Activated effector memory CD4-positive, alpha-beta T cell treated with Interleukin-2 at 50 U/mL for 16 hours (primary cell): Measurements from ENCODE around the gene GLI3.

Experiments
- DNase-seq: peaks from one replicate; pipeline ENCODE4 v3.0.0-alpha.2; 2020

Gene GLI3

GRCh38 chr7:42071372-42072261 is 165.4 kb downstream of the GLI3 start:
- no peak for DNase-seq

DNA sequence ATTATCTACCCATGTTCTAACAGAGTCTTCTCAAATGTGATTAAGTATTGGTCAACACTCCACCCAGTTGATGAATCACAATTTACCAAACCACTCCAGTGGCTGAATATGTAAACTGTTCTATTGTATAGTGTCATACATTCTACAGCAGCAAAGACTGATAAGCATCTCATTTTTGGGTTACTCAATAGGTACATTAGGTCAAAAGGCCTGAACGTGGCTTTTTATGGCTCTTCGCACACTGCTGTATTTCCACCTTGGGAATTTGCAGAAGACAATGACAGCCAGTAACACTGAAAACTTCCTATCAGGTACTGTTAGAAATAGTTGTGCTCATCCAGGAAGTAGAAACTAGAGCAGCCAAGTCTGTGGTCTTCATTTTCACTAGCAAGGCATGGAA is 166.9 kb downstream of the GLI3 start:
- DNase-seq, result no peak

DNA sequence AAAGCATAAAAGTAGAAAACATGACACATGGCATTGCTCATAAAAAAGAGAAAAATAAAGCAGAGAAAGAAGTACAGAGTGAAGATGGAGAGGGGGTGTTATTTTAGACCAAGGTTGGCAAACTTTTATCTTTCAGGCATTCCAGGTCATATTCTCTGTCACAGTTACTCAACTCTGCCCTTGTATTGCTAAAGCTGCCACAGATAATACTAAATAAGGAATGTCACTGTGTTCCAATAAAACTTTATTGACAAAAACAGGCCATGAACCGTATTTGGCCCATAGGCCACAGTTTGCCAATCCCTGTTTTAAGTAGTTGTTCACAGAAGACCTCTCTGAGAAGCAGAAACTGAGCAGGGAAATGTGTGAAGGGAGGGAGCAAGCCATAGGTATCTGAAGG is 167.4 kb downstream of the GLI3 start:
- DNase-seq, result no peak

DNA sequence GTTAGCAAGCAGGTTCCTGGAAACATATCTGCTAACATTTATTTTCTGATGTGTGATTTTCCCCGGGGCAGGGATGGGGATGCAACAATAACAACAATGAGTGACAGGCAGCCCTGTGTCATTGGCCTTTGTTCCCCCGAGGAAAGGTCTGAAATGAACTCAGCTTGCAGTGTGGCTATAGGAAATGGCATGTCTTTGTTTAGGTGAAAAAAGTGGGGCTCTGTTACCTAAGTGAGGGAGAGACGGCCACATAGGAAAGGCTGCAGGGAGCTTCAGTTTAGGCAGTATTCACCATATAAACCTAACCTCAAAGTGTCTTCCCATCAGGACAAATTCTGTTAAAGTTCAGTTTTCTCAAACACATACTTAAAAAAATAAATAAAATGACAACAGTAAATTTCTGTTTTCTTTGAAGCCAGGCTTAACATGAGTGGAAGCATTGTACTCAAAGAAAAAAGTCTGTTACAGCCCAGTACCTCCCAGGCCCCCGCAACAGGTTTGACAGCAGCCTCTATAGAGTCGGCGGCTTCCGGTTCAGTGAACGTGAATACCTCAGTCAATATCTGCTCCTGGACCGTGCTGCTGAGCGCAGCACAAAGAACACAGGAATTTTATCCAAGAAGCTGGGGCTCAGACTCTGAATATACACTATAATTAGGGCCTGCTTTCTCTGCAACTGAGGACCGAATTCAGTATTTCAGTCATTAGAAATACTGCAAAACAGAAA is 168.3 kb downstream of the GLI3 start:
- no peak for DNase-seq

GRCh38 chr7:42065942-42066341 is 171.1 kb downstream of the GLI3 start:
- no peak for DNase-seq

DNA sequence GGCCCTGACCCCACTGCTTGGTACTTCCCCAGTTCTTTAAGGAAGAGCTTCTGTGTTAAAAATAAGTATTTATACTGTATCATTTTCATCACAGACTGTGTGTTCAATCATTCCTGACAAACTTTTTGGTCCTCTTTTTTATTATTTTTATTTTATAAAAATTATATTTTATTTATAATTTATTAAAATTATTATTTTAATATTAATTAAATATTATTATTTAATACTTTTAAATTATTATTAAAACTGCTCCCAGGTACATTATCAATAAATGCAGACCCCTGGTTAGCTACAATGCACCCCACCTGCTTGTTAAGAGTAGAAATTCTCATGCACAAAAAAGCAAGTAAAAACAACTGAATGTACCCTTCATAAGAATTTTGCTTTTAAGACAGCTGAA is 172.0 kb downstream of the GLI3 start:
- no peak for DNase-seq

DNA sequence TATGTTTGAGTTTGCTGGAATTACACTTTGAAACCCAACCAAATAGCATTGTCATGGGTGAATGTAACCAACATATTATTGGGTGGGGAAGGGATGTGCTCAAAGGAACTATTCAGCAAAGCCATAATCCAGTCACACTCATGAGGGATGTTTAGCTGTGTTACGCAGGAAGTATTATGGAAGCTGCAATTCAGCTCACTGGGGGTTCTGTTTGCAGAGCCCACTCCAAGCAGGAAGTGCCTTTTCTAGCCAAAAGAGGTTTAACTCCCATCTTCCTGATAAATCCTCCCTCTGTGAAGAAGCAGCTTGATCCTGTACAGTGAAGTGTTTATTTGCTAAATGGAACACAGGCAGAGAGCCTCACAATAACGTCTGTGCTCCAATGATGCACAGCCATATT is 172.5 kb downstream of the GLI3 start:
- DNase-seq, result no peak

DNA sequence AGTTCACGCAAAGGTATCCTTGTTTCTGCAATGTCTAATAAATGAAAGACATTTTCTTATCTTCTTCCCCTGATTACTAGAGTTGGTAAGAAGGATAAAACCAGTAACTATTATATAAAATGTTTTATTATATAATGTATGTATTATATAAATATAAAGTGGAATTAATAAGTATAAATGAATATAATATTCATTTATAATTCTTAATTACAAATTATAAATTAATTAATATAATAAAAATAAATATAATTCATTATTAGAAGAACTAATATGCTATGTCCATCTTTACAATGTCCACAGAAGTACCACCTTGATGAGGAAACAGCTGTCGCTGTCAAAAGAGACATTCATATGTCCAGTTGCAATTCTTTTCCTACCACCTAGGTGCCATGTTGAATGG is 177.7 kb downstream of the GLI3 start:
- no peak for DNase-seq

GRCh38 chr7:42057331-42057730 is 179.7 kb downstream of the GLI3 start:
- no peak for DNase-seq

DNA sequence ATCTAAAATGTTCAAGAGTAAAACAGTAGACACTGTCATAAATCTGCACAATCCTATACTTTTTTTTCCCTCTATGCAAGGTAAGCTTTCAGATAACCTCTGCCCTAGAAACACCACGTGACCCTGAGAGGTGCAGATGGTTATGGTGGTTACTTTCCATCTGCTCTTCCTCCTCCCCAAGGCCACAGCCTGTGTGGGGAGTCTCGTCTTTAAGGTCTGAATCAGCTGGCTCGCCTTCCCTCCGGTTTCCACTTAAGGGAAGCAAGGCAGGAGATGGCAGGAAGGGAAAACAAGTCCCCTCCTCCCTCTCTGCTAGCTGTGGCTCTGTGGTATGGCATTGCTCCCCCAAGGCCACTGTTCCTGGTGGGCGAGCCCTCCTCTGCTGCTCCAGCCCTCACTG is 181.8 kb downstream of the GLI3 start:
- no peak for DNase-seq

GRCh38 chr7:42053834-42054233 is 183.2 kb downstream of the GLI3 start:
- no peak for DNase-seq

DNA sequence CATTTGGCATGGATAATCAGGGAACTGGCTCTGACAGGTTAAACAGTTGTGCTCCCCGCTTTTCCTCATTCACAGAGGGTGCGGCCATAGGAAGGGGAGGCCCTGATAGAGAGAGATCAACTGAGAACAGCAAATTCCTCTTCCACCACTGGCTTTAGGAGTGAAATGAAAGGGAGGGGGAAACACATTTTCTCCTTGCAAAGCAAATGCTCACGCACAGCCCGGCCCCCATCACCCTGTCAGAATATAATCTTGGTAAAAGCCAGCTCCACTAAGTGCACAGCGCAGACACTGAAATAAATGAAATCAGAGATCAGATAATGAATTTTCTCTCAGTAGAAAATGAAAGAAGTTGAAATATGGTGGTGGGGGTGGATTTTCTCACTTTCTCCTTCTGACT is 187.2 kb downstream of the GLI3 start:
- no peak for DNase-seq

- DNase-seq, result no peak
These were observed 190.5 kb downstream of the GLI3 start for GRCh38 chr7:42046483-42046882.

DNA sequence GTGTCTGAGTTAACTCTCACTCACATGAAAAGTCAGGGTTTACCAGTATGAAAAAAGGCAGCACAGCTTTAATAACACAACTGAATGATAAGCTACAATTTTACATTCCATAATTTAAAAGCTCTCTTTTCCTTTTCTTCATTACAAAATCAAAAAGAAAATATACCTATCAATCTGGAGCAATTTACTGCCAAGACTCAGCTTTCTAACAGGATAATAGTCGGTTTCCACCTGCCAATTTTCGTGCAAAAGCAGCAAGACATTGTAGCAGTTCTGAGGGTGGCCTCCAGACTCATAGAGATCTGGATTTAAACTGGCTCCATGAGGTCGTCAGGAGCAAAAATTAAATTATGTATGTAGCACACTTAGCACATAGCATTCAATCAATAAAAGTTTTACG is 191.0 kb downstream of the GLI3 start:
- no peak for DNase-seq

DNA sequence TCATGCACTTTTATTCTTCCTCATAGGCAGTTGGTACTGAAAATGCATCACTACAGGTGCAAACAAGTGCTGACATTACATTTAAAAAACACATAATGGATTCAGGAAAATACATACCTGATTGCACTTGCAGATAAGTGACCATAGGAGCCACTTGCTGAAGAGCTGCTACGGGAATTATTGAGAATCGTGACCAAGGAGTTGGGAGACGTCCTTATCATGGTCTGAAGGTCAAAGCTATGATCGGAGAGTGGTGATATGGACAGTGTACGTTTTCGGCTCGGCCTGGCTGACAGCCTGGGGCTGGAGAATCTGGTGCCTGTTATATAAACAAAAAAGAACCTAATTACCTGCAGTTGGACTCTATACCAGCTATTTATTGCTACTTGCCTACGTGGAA is 197.1 kb downstream of the GLI3 start:
- no peak for DNase-seq

DNA sequence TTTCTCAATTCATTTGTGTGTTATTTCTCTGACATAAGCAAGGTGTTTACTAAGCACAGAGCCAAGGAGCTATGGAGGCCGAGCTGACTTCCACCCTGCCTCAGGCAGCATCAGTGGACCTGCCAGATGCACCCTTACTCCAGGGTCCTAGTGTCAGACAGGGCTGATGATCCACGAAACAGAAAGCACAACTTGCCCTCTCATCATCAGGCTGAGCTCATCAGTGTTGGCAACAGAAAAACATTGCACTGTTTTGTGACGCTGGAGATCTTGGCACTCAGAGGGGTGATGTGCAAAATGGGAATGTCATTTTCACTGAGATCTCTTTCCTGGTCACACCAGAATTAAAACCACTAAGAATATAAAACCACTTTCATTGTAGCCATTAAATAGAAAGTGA is 201.8 kb downstream of the GLI3 start:
- DNase-seq, result no peak

GRCh38 chr7:42033480-42033879 is 203.5 kb downstream of the GLI3 start:
- no peak for DNase-seq

DNA sequence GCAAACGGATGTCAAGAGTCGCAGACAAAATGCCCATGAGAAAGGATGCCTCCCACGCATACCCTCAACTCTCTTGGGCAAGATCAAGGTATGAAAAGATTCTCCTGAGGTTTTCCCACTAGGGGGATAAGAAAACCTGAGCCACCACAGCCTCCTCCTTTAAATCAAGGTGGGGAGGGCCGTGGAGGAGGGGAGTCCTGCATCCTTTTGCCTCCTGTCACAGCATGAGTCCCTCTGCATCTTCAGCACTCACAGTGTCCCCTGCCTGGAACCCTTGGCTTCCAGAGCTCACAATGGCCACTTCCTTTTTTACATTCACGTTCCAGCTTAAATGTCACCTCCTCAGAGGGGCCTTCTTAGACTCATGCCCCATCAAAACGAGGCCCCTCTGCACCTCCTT is 207.6 kb downstream of the GLI3 start:
- no peak for DNase-seq

GRCh38 chr7:42027521-42027920 is 209.5 kb downstream of the GLI3 start:
- no peak for DNase-seq

- DNase-seq, result no peak
These were observed 210.3 kb downstream of the GLI3 start for GRCh38 chr7:42026622-42027197.

DNA sequence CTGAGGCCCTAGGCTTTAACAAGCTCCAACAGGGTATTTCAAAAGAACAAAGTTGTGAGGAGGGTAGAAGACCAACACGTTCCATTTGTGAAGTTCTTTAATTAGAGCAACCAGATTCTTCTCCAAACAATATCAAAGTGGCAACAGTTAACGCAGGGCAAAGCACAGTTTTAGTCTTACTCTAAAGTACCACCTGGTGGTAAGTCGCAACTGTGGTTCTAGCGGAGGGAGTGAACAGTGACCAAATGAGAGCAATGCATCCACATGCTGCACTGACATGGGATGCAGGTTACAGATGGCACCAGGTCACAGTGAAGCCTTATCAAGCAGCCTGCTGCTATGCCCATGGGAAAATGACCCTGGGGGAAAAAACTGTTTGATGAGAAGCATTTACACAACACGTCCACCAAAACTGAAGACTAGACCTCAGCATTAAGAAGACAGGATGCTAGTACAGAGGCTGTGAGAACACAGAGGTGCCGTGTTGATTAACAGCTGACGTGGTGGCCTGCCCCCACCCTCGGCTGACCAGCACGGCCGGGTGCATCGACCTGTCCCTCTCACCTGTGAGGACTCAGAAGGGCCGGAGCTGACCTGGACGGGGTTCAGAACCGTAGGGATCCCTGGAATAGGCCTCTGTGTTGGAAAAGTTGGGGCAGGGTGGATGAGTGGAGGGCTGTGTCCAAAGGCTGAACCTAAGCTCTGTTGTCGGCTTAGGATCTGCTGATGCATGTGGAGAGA is 211.2 kb downstream of the GLI3 start:
- no peak for DNase-seq

- no peak for DNase-seq
These were observed 212.5 kb downstream of the GLI3 start for GRCh38 chr7:42024537-42024936.

DNA sequence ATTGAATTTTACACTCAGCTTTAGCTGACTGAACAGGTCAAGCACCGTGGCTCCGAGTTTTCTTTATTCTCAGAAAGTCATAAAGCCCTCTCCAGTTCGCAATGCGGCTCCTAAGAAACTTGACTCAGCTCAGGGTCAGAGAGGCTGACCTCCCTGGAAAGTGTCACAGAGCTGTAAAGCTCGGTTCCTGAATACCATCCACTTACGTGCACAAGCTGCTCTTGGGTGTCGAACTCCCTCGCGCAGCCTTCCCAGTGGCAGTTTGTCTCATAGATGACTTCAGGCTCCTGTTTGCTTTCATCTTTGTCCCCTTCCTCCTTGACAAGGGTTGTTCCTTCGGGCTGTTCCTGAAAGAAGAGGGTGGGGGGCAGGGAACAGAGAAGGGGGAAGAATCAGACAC is 213.7 kb downstream of the GLI3 start:
- no peak for DNase-seq
